Bronchial epithelial cell (primary cell): ENCODE results near the gene TMEM179. TPM values are rescaled to one million over a fixed set of nuclear protein-coding genes. Genes with fewer than 3 reads are reported as not detected.

ENCODE experiments used
- DNase-seq: peaks from one replicate; pipeline ENCODE4 v3.0.0-alpha.2; 2010; ENCODE audit warnings: low read depth
- FAIRE-seq: peaks from 2 replicates; lab custom pipeline; 2011; peaks lifted over from hg19 to GRCh38; lab: Jason Lieb, UNC
- H3K27me3 ChIP-seq: 2 replicates; pipeline ENCODE4 v1.5.1; 2011; ENCODE audit warnings: low read length; ENCODE audit not compliant: control insufficient read depth, insufficient read depth
- H3K36me3 ChIP-seq: 2 replicates; pipeline ENCODE4 v1.5.1; 2011; ENCODE audit warnings: low read length; ENCODE audit not compliant: control insufficient read depth, insufficient read depth
- H3K4me3 ChIP-seq: 2 replicates; pipeline ENCODE4 v1.5.1; 2011; ENCODE audit warnings: mild to moderate bottlenecking, low read depth, low read length, control low read depth
- total RNA-seq: library from RNA; depleted of rRNA; stranded (reverse); fragments of >200 nt; gene quantifications from 2 replicates; pipeline ENCODE4 v1.2.1, GENCODE V29; 2014
- TF ChIP-seq, protein P1 (sequence below): IDR thresholded peaks from 2 replicates; pipeline ENCODE4 v1.5.1; 2011; ENCODE audit warnings: mild to moderate bottlenecking, moderate library complexity, low read length, control low read depth, inconsistent platforms; ENCODE audit not compliant: insufficient read depth, severe bottlenecking

The TMEM179 gene
- total RNA-seq, 1 donor from 2014 or later = not detected

DNA sequence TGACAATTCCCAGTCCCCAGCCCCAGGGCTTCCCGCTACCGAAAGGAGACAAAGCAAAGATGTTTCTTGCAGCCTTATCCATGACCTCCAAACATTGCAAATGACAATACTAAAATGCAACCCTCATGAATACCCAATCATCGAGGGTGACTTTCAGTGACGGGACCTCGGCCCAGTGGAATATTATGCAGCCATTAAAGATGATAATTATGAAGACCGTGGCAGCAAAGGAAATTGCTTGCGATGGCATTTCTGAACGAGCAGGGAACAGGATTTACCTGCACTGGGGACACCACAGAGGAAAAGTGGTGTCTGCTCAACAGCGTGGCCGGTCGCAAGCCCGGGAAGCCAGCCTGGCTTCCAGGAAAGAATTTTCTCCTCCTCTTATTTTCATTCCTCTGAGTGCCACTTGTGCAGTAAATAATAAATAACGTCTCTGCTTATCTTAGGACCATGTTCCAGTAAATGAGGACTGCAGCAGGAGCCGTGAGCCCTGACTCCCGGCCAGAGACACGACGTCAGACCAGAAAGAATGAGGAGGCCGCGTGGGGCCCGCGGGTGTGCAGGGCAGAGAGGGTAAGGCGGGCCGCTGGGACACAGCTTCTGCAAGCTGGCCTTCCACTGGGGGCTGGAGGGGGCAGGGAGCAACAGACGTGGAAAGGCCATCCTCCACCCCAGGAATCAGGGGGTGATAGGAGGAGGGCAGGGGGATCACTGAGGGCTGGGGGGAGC, 18.4 kb downstream of the TMEM179 start:
- H3K36me3 ChIP-seq = no peaks in the 10 kb centered on the region
- DNase-seq = no peak
- no peak overlapping the region for H3K4me3 ChIP-seq
- no peaks in the 10 kb centered on the region for H3K27me3 ChIP-seq
- no peak for FAIRE-seq
- TF ChIP-seq, protein P1, sequence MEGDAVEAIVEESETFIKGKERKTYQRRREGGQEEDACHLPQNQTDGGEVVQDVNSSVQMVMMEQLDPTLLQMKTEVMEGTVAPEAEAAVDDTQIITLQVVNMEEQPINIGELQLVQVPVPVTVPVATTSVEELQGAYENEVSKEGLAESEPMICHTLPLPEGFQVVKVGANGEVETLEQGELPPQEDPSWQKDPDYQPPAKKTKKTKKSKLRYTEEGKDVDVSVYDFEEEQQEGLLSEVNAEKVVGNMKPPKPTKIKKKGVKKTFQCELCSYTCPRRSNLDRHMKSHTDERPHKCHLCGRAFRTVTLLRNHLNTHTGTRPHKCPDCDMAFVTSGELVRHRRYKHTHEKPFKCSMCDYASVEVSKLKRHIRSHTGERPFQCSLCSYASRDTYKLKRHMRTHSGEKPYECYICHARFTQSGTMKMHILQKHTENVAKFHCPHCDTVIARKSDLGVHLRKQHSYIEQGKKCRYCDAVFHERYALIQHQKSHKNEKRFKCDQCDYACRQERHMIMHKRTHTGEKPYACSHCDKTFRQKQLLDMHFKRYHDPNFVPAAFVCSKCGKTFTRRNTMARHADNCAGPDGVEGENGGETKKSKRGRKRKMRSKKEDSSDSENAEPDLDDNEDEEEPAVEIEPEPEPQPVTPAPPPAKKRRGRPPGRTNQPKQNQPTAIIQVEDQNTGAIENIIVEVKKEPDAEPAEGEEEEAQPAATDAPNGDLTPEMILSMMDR = no peak

DNA sequence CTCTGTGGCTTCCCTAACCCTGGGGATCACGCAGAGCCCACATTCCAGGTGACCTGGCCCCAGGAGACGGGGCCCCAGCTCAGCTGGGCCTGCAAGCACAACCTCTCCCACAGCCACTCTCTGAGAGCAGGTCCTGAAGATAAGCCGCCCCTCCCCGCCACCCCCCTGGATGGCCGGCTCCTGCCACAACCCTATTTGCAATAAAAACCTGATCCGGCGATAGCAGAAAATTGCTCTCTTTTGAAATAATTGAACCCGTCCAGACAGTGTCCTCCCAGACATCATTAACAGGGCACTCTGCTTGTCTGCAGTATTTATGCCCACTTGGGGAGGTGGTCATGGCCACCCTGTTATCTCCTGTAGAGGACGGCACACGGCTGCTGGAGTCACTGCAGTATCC, 20.0 kb downstream of the TMEM179 start:
- Histone ChIP-seq H3K36me3 (no peaks in the 10 kb centered on the region), H3K27me3 (peaks cover 3% of the 10 kb centered on the region), H3K4me3 (no peak overlapping the region)
- TF ChIP-seq, protein P1 = no peak
- FAIRE-seq (no peak), DNase-seq (no peak)

- DNase-seq (no peak), FAIRE-seq (peak; percentile 32)
- Histone ChIP-seq H3K36me3 (no peaks in the 10 kb centered on the region), H3K4me3 (no peak overlapping the region), H3K27me3 (peaks cover 3% of the 10 kb centered on the region)
- TF ChIP-seq, protein P1 = no peak
Observed at GRCh38 chr14:104583424-104584306, 20.9 kb downstream of the TMEM179 start.

GRCh38 chr14:104582662-104583061, 21.9 kb downstream of the TMEM179 start:
- DNase-seq (no peak), FAIRE-seq (no peak)
- TF ChIP-seq, protein P1 = no peak
- Histone ChIP-seq H3K27me3 (peaks cover 3% of the 10 kb centered on the region), H3K36me3 (no peaks in the 10 kb centered on the region), H3K4me3 (no peak overlapping the region)

- no peak for DNase-seq
- FAIRE-seq = no peak
- no peak overlapping the region for H3K4me3 ChIP-seq
- peaks cover 3% of the 10 kb centered on the region for H3K27me3 ChIP-seq
- H3K36me3 ChIP-seq = no peaks in the 10 kb centered on the region
- TF ChIP-seq, protein P1 = no peak
Observed at GRCh38 chr14:104582005-104582404, 22.6 kb downstream of the TMEM179 start.
